RWPE2 (cell line): Measurements from ENCODE around the gene CARD14.

Source experiments
- ATAC-seq: fragments of 200-7000 bp; cut with Tn5 transposase; 3 replicates; pipeline ENCODE4 v1.9.1; 2021; ENCODE audit warnings: low read depth
- DNase-seq: peaks from one replicate; pipeline ENCODE4 v3.0.0-alpha.2; 2020; ENCODE audit warnings: low spot score
- H3K27ac ChIP-seq: fragments of 450-650 bp; 2 replicates; pipeline ENCODE4 v1.5.1; 2017; ENCODE audit warnings: mild to moderate bottlenecking; ENCODE audit not compliant: poor library complexity, severe bottlenecking
- H3K27me3 ChIP-seq: fragments of 250-450 bp; sonication (Bioruptor Pico); 2 replicates; pipeline ENCODE4 v1.5.1; 2021; ENCODE audit warnings: mild to moderate bottlenecking, moderate library complexity; ENCODE audit not compliant: insufficient read depth, poor library complexity, severe bottlenecking
- H3K36me3 ChIP-seq: fragments of 250-450 bp; sonication (Bioruptor Pico); 2 replicates; pipeline ENCODE4 v1.5.1; 2020; ENCODE audit warnings: low read depth, mild to moderate bottlenecking, moderate library complexity
- H3K4me1 ChIP-seq: fragments of 250-450 bp; sonication (Bioruptor Pico); 2 replicates; pipeline ENCODE4 v1.5.1; 2021; ENCODE audit warnings: mild to moderate bottlenecking, moderate library complexity; ENCODE audit not compliant: insufficient read depth, poor library complexity, severe bottlenecking
- H3K4me3 ChIP-seq: fragments of 250-450 bp; sonication (Bioruptor Pico); 2 replicates; pipeline ENCODE4 v1.5.1; 2021; ENCODE audit warnings: mild to moderate bottlenecking, moderate library complexity; ENCODE audit not compliant: severe bottlenecking
- H3K9me3 ChIP-seq: fragments of 250-450 bp; sonication (Bioruptor Pico); 2 replicates; pipeline ENCODE4 v1.5.1; 2021; ENCODE audit warnings: mild to moderate bottlenecking, moderate library complexity; ENCODE audit not compliant: severe bottlenecking
- TF ChIP-seq, protein P1 (sequence below): fragments of 450-650 bp; IDR thresholded peaks from one replicate; pipeline ENCODE4 v1.5.1; 2017; ENCODE audit warnings: mild to moderate bottlenecking, moderate library complexity; ENCODE audit not compliant: poor library complexity, severe bottlenecking

CARD14 gene

GRCh38 chr17:80176757-80177156 is 6.9 kb downstream of the CARD14 start:
- H3K36me3 ChIP-seq, result no peaks in the 10 kb centered on the region
- no peaks in the 10 kb centered on the region for H3K27me3 ChIP-seq
- no peaks in the 10 kb centered on the region for H3K9me3 ChIP-seq
- no peak for DNase-seq
- no peak overlapping the region for H3K4me3 ChIP-seq
- ATAC-seq, result no peak
- no peak overlapping the region for H3K27ac ChIP-seq
- H3K4me1 ChIP-seq, result no peaks in the 10 kb centered on the region
- TF ChIP-seq, protein P1, sequence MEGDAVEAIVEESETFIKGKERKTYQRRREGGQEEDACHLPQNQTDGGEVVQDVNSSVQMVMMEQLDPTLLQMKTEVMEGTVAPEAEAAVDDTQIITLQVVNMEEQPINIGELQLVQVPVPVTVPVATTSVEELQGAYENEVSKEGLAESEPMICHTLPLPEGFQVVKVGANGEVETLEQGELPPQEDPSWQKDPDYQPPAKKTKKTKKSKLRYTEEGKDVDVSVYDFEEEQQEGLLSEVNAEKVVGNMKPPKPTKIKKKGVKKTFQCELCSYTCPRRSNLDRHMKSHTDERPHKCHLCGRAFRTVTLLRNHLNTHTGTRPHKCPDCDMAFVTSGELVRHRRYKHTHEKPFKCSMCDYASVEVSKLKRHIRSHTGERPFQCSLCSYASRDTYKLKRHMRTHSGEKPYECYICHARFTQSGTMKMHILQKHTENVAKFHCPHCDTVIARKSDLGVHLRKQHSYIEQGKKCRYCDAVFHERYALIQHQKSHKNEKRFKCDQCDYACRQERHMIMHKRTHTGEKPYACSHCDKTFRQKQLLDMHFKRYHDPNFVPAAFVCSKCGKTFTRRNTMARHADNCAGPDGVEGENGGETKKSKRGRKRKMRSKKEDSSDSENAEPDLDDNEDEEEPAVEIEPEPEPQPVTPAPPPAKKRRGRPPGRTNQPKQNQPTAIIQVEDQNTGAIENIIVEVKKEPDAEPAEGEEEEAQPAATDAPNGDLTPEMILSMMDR, result no peak

DNA sequence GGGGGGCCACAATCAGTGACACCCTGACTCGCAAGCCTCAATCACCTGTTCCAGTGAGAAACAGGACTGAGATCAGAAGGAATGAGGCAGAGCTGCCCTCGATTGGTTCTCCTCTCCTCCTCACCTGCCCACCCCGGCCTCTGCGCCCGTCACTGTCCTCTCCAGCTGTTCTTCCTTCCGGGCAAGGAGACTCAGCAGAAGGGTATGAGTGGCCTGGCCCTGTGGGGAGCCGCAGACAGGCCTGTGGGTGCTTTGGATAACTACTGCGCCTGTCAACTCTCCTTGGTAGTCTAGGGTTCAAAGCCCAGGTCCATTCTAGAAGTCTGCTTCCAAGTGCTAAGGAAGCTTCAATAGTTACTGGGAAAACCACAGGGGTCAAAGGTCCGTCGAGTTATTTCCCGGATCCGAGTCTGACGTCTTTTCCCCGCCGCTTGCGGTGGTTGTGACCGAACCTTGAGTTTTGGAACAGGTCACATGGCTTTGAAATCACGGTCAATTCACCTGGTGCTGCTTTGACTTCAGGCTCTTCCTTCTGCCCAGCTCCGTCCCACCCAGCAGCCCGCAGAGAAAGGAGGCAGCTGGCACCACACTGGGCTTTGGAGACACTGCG is 8.3 kb downstream of the CARD14 start:
- Histone ChIP-seq H3K4me3 (no peak overlapping the region), H3K9me3 (no peaks in the 10 kb centered on the region), H3K4me1 (no peaks in the 10 kb centered on the region), H3K36me3 (no peaks in the 10 kb centered on the region), H3K27me3 (no peaks in the 10 kb centered on the region), H3K27ac (no peak overlapping the region)
- TF ChIP-seq, protein P1, result no peak
- DNase-seq (no peak), ATAC-seq (no peak)

DNA sequence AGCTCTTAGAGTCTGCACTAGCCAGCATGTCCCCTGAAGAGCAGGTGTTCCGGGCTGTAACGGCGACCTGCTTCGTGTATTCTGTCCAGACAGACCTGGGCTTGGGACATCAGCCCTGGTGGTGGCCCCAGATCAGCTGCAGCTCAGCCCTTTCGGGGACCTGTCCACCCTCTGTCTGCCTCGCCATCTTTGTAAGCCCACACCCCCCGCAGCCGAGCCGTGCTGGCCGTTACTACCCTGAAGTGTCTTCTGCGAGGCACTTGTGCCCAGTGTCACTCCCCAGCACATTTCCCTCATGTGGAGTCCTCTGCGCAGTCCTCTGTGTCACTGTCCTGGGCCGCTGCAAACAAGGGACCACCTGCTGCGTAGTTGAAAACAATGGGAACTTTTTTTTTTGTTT is 10.4 kb downstream of the CARD14 start:
- Histone ChIP-seq H3K4me1 (no peaks in the 10 kb centered on the region), H3K27me3 (no peaks in the 10 kb centered on the region), H3K36me3 (no peaks in the 10 kb centered on the region), H3K4me3 (no peak overlapping the region), H3K9me3 (no peaks in the 10 kb centered on the region), H3K27ac (no peak overlapping the region)
- DNase-seq (no peak), ATAC-seq (no peak)
- TF ChIP-seq, protein P1, result no peak

DNA sequence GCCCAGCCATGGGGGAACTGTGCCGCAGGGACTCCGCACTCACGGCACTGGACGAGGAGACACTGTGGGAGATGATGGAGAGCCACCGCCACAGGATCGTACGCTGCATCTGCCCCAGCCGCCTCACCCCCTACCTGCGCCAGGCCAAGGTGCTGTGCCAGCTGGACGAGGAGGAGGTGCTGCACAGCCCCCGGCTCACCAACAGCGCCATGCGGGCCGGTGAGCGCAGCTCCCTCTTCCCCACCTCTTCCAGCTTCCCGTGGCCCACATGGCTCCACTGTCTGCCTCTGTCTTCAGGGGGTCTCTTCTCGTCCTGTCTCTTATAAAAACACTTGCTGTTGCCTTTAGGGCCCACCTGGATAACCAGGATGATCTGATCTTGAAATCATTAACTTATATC is 11.6 kb downstream of the CARD14 start:
- H3K27ac ChIP-seq, result no peak overlapping the region
- ATAC-seq (no peak), DNase-seq (no peak)
- no peaks in the 10 kb centered on the region for H3K9me3 ChIP-seq
- TF ChIP-seq, protein P1, result no peak
- H3K4me3 ChIP-seq, result no peak overlapping the region
- no peaks in the 10 kb centered on the region for H3K36me3 ChIP-seq
- no peaks in the 10 kb centered on the region for H3K27me3 ChIP-seq
- H3K4me1 ChIP-seq, result no peaks in the 10 kb centered on the region

DNA sequence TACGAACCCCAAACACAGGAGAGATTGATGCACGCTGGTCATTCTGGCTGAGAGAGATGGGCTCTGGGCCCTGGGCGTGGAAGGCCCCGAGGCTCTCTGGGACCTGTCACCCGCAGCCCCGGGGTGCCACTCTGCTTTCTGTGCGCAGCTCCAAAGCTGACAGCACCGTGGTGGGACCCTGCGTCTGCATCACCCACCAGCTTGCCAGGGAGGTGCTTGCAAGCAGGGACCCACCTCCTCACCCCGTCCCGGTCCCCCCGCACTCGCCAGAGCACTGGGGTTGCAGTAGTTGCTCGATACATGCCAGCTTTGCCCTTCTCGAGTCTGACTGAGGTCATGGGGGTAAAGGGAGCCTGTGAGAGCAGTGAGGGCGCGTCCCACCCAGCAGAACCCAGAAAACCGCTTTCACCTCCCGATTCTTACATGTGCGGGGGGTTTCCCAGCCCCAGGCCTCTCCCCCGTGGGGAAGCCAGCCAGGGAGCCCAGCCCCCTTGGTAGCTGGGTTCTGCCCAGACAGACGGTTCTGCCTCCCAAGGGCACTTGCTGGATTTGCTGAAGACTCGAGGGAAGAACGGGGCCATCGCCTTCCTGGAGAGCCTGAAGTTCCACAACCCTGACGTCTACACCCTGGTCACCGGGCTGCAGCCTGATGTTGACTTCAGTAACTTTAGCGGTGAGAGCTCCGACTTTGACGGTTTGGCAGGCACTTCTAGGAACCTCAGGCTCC is 12.5 kb downstream of the CARD14 start:
- no peaks in the 10 kb centered on the region for H3K36me3 ChIP-seq
- ATAC-seq (no peak), DNase-seq (no peak)
- no peak overlapping the region for H3K27ac ChIP-seq
- no peaks in the 10 kb centered on the region for H3K9me3 ChIP-seq
- H3K27me3 ChIP-seq, result no peaks in the 10 kb centered on the region
- peaks cover under 1% of the 10 kb centered on the region for H3K4me1 ChIP-seq
- H3K4me3 ChIP-seq, result no peak overlapping the region
- TF ChIP-seq, protein P1, result no peak
